ENCODE measurements around the gene DDX24. TPM values are rescaled to one million over a fixed set of nuclear protein-coding genes. Genes with fewer than 3 reads are reported as not detected.

The DDX24 gene
- total RNA-seq, 1 donor from 2014 or later: 262 TPM

DNA sequence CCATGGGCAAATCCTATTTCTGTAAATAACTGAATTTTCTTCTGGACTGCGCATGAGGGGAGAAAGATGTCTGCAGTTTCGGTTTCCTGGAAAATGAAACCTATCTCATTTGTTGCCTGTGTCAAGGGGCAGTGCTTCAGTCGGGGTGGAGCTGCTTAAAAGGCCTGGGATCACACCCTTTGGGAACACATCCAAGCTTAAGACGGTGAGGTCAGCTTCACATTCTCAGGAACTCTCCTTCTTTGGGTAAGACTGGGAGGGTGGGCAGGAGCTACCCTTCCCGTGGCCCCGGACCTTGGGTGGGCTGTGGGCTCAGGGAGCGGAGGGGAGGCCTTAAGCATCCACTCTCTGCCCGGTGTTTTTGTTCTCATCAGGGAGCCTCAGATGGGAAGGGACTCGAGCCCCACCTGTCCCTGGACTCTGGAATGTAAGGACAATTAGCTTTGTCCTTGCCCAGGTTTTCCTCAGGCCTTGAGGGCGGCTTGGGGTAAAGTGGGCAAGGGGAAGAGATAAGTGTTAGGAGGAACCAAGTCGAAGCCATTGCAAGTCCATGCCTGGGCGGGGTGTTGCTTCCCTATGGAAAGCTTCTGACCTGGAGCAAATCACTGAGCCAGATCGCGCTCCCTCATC is 29.7 kb upstream of the DDX24 start, which contains the start of gene IFI27:
IFI27 (plus strand) TSS at position 185 of the 630 bp plus-strand sequence.
- Mint-ChIP-seq H3K4me3 (peak within 1 kb of the TSS; percentile 62), H3K27me3 (no peaks in the 10 kb centered on the region), H3K27ac (peak within 1 kb of the TSS; percentile 68), H3K36me3 (ENCODE audit: low read depth) (no peaks in the 10 kb centered on the region), H3K4me1 (peaks cover 27% of the 10 kb centered on the region), H3K9me3 (peaks cover 4% of the 10 kb centered on the region)
- intact Hi-C loops (cut with micrococcal nuclease): no loop called here
- peak; percentile 70 for DNase-seq

- Mint-ChIP-seq H3K36me3 (ENCODE audit: low read depth) (no peaks in the 10 kb centered on the region), H3K4me3 (no peak overlapping the region), H3K9me3 (peaks cover 4% of the 10 kb centered on the region), H3K4me1 (peaks cover 25% of the 10 kb centered on the region), H3K27me3 (no peaks in the 10 kb centered on the region), H3K27ac (peak overlapping the region; percentile 31)
- intact Hi-C loops (cut with micrococcal nuclease): no loop called here
- DNase-seq: no peak
Observed at GRCh38 chr14:94109915-94110250, 28.9 kb upstream of the DDX24 start.

GRCh38 chr14:94104731-94105130 is 23.7 kb upstream of the DDX24 start:
- Mint-ChIP-seq H3K27ac (no peak overlapping the region), H3K27me3 (no peaks in the 10 kb centered on the region), H3K36me3 (ENCODE audit: low read depth) (no peaks in the 10 kb centered on the region), H3K9me3 (peaks cover 4% of the 10 kb centered on the region), H3K4me3 (no peak overlapping the region), H3K4me1 (no peaks in the 10 kb centered on the region)
- intact Hi-C loops (cut with micrococcal nuclease): no loop called here
- DNase-seq: no peak

- intact Hi-C loops (cut with micrococcal nuclease): no loop called here
- H3K4me1 Mint-ChIP-seq: no peaks in the 10 kb centered on the region
Observed at GRCh38 chr14:94103554-94104150, 22.6 kb upstream of the DDX24 start.

DNA sequence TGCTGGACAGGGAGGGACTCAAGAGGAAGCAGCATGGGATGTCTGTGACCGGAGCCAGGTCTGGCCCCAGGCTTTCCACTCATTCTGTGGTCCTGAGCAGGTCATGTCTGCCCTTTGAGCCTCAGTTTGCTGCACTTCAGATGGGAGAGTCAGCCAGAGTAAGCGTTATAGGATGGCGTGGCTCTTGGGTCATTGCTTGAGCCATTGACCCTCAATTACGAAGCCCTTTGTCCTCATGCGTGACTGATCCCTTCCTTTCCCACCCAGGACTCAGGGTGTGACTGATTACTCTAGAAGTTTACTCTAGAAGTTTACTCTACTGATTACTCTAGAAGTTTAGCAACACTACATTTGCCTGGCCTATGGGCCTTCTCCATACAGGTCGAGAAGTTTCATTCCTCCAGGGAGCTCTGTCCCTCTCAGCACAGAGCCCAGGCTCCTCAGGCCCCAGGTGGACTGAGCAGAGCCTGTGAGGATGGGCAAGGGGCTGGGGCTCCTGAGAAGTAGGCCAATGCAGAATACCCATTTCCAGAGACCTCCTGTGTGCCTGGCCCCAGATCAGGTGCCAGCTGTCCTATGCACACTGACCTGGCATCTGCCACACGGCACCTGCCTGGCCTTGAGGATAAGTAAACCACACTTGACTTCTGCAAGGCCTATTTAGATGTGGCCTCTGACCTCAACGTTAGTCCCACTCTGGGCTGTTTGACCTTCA is 21.9 kb upstream of the DDX24 start:
- peaks cover 1% of the 10 kb centered on the region for H3K9me3 Mint-ChIP-seq
- DNase-seq: no peak
- no peaks in the 10 kb centered on the region for H3K4me1 Mint-ChIP-seq
- H3K4me3 Mint-ChIP-seq: no peak overlapping the region
- intact Hi-C loops (cut with micrococcal nuclease): no loop called here
- H3K36me3 Mint-ChIP-seq (ENCODE audit: low read depth): no peaks in the 10 kb centered on the region
- H3K27ac Mint-ChIP-seq: no peak overlapping the region
- no peaks in the 10 kb centered on the region for H3K27me3 Mint-ChIP-seq

More at GRCh38 chr14:94103554-94104150, 22.6 kb upstream of the DDX24 start:
- H3K4me3 Mint-ChIP-seq: no peak overlapping the region
- H3K9me3 Mint-ChIP-seq: peaks cover 4% of the 10 kb centered on the region
- H3K27me3 Mint-ChIP-seq: no peaks in the 10 kb centered on the region
- no peaks in the 10 kb centered on the region for H3K36me3 Mint-ChIP-seq (ENCODE audit: low read depth)
- no peak for DNase-seq
- no peak overlapping the region for H3K27ac Mint-ChIP-seq

GRCh38 chr14:94101748-94102147 is 20.7 kb upstream of the DDX24 start:
- no peaks in the 10 kb centered on the region for H3K27me3 Mint-ChIP-seq
- intact Hi-C loops (cut with micrococcal nuclease): no loop called here
- H3K36me3 Mint-ChIP-seq (ENCODE audit: low read depth): peaks cover 4% of the 10 kb centered on the region
- no peak overlapping the region for H3K4me3 Mint-ChIP-seq
- H3K4me1 Mint-ChIP-seq: no peaks in the 10 kb centered on the region
- H3K9me3 Mint-ChIP-seq: no peaks in the 10 kb centered on the region
- no peak overlapping the region for H3K27ac Mint-ChIP-seq
- no peak for DNase-seq

- Mint-ChIP-seq H3K9me3 (no peaks in the 10 kb centered on the region), H3K4me3 (no peak overlapping the region), H3K27me3 (no peaks in the 10 kb centered on the region), H3K36me3 (ENCODE audit: low read depth) (peaks cover 4% of the 10 kb centered on the region), H3K4me1 (no peaks in the 10 kb centered on the region), H3K27ac (no peak overlapping the region)
- intact Hi-C loops (cut with micrococcal nuclease): no loop called here
- no peak for DNase-seq
Observed at GRCh38 chr14:94100847-94101246, 19.8 kb upstream of the DDX24 start.

DNA sequence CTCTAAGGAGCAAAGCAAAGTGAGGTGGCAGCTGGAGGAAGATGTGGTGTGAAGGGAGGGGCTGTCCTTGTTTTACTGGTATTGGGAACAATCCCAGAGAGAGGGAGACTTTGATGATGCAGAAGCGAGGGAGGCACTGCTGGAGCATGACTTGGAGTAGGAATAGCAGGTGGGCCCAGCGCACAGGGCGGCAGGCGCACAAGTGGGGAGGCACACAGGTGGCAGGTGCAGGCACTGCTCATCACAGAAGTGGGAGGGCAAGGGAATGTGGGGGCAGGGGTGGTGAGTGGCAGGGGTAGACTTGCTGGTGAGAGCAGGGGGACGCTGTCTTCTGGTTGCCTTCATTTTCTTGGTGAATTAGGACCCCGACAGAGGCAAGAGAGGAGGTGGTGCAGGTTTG is 18.0 kb upstream of the DDX24 start:
- no peaks in the 10 kb centered on the region for H3K4me1 Mint-ChIP-seq
- intact Hi-C loops (cut with micrococcal nuclease): no loop called here
- H3K4me3 Mint-ChIP-seq: no peak overlapping the region
- H3K36me3 Mint-ChIP-seq (ENCODE audit: low read depth): peaks cover 4% of the 10 kb centered on the region
- H3K27me3 Mint-ChIP-seq: no peaks in the 10 kb centered on the region
- no peak overlapping the region for H3K27ac Mint-ChIP-seq
- H3K9me3 Mint-ChIP-seq: no peaks in the 10 kb centered on the region
- DNase-seq: no peak

GRCh38 chr14:94098326-94098992 is 17.5 kb upstream of the DDX24 start:
- Mint-ChIP-seq H3K27ac (no peak overlapping the region), H3K9me3 (no peaks in the 10 kb centered on the region), H3K4me3 (no peak overlapping the region), H3K27me3 (no peaks in the 10 kb centered on the region), H3K4me1 (no peaks in the 10 kb centered on the region), H3K36me3 (ENCODE audit: low read depth) (peaks cover 4% of the 10 kb centered on the region)
- intact Hi-C loops (cut with micrococcal nuclease): no loop called here
- DNase-seq: no peak

DNA sequence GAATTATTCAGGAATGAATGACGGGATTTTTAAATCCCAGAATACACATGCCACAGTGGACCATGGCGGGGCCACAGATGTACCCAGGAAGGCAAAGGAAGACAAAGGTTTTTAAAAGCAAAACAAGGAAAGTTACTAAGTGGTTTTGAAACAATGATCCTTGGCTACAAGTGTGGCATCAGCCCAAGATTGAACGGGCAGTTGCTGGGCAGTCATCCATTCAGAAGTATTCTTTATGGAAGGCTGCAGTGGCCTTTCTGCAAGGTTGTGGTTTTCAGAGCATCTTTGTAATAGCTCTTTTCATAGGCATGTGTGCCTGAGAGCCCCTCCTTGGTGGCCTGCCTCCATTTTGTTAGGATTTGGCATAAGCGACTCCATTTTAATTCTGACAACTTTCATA is 16.1 kb upstream of the DDX24 start:
- intact Hi-C loops (cut with micrococcal nuclease): no loop called here
- no peak overlapping the region for H3K4me3 Mint-ChIP-seq
- H3K9me3 Mint-ChIP-seq: no peaks in the 10 kb centered on the region
- no peak for DNase-seq
- H3K27me3 Mint-ChIP-seq: no peaks in the 10 kb centered on the region
- no peak overlapping the region for H3K27ac Mint-ChIP-seq
- peaks cover 4% of the 10 kb centered on the region for H3K36me3 Mint-ChIP-seq (ENCODE audit: low read depth)
- H3K4me1 Mint-ChIP-seq: no peaks in the 10 kb centered on the region

GRCh38 chr14:94093418-94093817 is 12.4 kb upstream of the DDX24 start:
- Mint-ChIP-seq H3K4me1 (no peaks in the 10 kb centered on the region), H3K36me3 (ENCODE audit: low read depth) (peaks cover 4% of the 10 kb centered on the region), H3K9me3 (no peaks in the 10 kb centered on the region), H3K27me3 (no peaks in the 10 kb centered on the region), H3K27ac (no peak overlapping the region), H3K4me3 (no peak overlapping the region)
- no peak for DNase-seq
- intact Hi-C loops (cut with micrococcal nuclease): no loop called here

DNA sequence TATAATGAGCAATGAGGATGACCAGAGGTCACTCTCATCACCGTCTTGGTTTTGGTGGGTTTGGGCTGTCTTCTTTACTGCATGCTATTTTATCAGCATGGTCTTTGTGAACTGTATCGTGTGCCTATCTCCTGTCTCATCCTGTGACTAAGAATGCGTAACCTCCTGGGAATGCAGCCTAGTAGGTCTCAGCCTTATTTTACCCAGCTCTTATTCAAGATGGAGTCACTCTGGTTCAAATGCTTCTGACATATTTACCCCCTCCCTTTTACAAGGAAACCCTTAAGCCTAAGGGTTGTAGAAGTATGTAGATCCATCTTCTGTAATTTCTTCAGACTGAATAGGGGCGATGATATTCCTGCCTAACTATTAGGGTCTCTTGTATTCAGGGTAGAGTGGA is 8.5 kb upstream of the DDX24 start:
- peaks cover 8% of the 10 kb centered on the region for H3K36me3 Mint-ChIP-seq (ENCODE audit: low read depth)
- H3K4me1 Mint-ChIP-seq: peaks cover 1% of the 10 kb centered on the region

DNA sequence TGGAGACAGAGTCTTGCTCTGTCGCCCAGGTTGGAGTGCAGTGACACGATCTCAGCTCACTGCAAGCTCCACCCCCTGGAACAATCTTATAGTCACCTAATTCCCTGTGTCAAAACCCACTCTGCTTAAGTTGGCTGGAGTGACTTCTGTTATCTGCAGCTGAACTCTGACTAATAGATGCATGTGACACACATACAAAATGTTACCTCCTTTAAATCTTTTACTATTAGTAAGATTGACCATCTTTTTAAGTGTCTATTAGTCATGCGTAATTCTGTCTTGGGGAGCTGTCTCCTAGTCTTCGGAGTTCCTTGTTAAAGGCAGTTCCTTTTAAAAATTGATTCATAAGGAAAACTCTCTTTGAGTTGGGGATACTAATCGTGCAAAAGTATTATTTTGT is 7.5 kb upstream of the DDX24 start:
- intact Hi-C loops (cut with micrococcal nuclease): no loop called here
- H3K4me3 Mint-ChIP-seq: no peak overlapping the region

More for the DNA sequence above, 8.5 kb upstream of the DDX24 start:
- DNase-seq: no peak
- intact Hi-C loops (cut with micrococcal nuclease): no loop called here
- H3K9me3 Mint-ChIP-seq: peaks cover 4% of the 10 kb centered on the region
- H3K27ac Mint-ChIP-seq: no peak overlapping the region
- no peaks in the 10 kb centered on the region for H3K27me3 Mint-ChIP-seq
- no peak overlapping the region for H3K4me3 Mint-ChIP-seq

DNA sequence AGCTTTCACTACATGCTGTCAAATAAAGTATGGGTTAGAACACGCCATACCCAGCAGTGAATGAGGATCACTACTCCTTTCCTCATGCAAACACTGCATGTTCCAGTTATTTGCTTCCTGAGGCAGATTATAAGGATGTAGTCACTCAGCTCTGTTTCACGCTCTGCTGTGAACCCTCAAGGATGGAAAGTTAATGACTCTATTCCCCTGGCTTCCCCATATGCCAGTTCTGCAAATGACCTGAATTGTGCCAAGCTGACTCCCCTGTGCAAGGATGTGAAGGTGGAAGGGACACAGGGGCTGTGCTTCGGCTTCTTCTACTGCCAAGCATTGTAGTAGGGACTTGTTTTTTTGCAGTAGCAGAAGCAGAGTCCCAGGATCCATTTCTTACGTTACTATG is 6.9 kb upstream of the DDX24 start:
- DNase-seq: no peak
- Mint-ChIP-seq H3K9me3 (peaks cover 4% of the 10 kb centered on the region), H3K27me3 (no peaks in the 10 kb centered on the region), H3K27ac (no peak overlapping the region), H3K4me3 (no peak overlapping the region), H3K4me1 (peaks cover 5% of the 10 kb centered on the region), H3K36me3 (ENCODE audit: low read depth) (peaks cover 11% of the 10 kb centered on the region)
- intact Hi-C loops (cut with micrococcal nuclease): no loop called here

More for the DNA sequence above, 7.5 kb upstream of the DDX24 start:
- DNase-seq: no peak
- peaks cover 2% of the 10 kb centered on the region for H3K4me1 Mint-ChIP-seq
- no peak overlapping the region for H3K27ac Mint-ChIP-seq
- H3K27me3 Mint-ChIP-seq: no peaks in the 10 kb centered on the region
- H3K9me3 Mint-ChIP-seq: peaks cover 4% of the 10 kb centered on the region
- peaks cover 10% of the 10 kb centered on the region for H3K36me3 Mint-ChIP-seq (ENCODE audit: low read depth)

Data from activated CD4-positive, alpha-beta T cell treated with anti-CD3 and anti-CD28 coated beads, Interleukin-2, amount 10 ng/mL, durations not matched to agents 24 days and 14 days (primary cell).